Adrenal gland (tissue), 5 donors: ENCODE measurements around the gene AKAP7.

Experiments used
- POLR2A ChIP-seq, 2 donors: fragments of 450-650 bp; IDR thresholded peaks; one replicate each; pipeline ENCODE4 v1.6.1; 2017; ENCODE audit warnings: antibody characterized with exemption in 2 of 2, mild to moderate bottlenecking in 2 of 2, moderate library complexity in 1 of 2
- TF ChIP-seq, protein P1 (sequence below), 6 experiments: fragments of 450-650 bp in 4 of 6; fragments of 200-600 bp in 2 of 6; sonication (generic) in 1 of 6; IDR thresholded peaks; 1 replicate in 5 of 6; 2 replicates in 1 of 6; pipeline versions ENCODE4 v1.5.1 to v1.8.0; 2016 to 2021; ENCODE audit warnings: antibody characterized with exemption in 6 of 6, mild to moderate bottlenecking in 2 of 6, moderate library complexity in 1 of 6
- donor health status: DM: no; HTN: no; CAD: no.

DNA sequence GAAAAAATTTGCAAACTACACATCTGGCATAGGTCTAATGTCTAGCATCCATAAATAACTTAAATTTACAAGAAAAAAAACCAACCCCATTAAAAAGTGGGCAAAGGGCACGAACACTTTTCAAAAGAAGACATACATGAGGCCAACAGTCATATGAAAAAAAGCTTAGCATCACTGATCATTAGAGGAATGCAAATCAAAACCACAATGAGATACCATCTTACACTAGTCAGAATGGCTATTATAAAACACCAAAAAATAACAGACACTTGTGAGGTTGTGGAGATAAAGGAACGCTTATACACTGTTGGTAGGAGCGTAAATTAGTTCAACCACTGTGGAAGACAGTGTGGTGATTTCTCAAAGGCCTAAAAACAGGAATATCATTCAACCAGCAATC is 38.5 kb upstream of the AKAP7 start:
- TF ChIP-seq, protein P1, sequence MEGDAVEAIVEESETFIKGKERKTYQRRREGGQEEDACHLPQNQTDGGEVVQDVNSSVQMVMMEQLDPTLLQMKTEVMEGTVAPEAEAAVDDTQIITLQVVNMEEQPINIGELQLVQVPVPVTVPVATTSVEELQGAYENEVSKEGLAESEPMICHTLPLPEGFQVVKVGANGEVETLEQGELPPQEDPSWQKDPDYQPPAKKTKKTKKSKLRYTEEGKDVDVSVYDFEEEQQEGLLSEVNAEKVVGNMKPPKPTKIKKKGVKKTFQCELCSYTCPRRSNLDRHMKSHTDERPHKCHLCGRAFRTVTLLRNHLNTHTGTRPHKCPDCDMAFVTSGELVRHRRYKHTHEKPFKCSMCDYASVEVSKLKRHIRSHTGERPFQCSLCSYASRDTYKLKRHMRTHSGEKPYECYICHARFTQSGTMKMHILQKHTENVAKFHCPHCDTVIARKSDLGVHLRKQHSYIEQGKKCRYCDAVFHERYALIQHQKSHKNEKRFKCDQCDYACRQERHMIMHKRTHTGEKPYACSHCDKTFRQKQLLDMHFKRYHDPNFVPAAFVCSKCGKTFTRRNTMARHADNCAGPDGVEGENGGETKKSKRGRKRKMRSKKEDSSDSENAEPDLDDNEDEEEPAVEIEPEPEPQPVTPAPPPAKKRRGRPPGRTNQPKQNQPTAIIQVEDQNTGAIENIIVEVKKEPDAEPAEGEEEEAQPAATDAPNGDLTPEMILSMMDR (IDR thresholded peaks at IDR 0.05), result no peak
- TF ChIP-seq POLR2A (IDR thresholded peaks at IDR 0.05), result no peak
